HS-5 (cell line): ENCODE results near the gene ZFPM1.

ENCODE experiments used
- DNase-seq: peaks from one replicate; pipeline ENCODE4 v3.0.0-alpha.2; 2012; ENCODE audit warnings: low read depth

The ZFPM1 gene

DNA sequence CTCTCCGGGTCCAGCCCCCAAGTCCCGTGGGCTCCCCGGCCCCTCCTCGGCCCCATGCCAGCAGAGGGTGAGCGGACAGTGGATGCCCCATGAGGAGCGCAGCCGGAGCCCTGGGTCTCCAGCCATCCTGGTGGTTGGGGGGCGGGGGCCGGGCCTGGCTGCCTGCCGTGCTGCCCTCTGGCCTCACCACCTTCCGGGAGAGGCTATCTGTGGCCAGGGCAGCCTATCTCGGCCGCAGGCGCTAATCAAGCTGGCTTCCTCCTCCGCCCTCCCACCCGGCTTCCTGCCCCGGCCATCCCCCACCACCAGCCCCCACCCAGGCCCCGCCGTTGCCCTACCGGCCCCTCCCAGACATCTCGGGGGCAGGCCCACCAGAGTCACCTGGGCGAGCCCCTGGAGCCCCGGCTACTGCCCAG is 46.8 kb downstream of the ZFPM1 start:
- DNase-seq: no peak

DNA sequence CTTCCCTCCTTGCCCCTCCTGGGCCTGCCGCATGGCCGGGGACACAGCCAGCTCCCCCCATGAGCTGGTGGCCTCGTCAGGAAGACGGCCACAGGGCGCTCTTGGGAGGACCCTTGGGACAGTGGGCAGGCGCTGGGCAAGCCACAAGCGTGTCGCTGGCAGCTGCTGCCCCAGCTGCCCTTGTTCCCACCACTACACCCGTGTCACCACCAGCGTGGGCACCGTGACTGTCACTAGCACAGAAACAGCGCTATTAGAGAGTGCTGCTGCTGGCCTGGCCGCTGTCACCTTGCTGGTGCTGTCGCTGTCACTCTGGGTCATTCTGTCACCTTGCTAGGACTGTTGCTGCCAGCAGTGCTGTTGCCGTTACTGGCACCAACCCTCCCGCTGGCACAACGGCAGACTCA is 47.2 kb downstream of the ZFPM1 start:
- no peak for DNase-seq

DNA sequence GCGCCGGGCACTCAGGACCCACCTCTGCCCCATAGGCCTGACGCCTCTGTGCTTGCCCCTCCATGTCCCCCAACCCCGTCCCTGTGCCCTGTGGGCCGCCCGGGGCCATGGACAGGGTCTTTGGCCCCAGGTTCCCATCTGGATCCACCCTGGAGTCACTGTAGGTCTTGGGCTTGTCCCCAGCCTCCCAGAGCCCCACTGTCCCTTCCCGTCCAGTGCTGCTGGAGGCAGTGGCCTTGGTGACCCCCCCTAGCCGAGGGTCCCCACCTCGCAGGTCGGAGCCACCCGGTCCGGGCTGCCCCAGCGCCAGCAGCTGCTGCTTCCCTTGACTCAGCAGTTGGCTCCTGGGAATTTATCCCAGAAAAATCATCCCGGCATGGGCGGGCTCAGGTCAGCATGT is 49.3 kb downstream of the ZFPM1 start:
- DNase-seq: no peak

DNA sequence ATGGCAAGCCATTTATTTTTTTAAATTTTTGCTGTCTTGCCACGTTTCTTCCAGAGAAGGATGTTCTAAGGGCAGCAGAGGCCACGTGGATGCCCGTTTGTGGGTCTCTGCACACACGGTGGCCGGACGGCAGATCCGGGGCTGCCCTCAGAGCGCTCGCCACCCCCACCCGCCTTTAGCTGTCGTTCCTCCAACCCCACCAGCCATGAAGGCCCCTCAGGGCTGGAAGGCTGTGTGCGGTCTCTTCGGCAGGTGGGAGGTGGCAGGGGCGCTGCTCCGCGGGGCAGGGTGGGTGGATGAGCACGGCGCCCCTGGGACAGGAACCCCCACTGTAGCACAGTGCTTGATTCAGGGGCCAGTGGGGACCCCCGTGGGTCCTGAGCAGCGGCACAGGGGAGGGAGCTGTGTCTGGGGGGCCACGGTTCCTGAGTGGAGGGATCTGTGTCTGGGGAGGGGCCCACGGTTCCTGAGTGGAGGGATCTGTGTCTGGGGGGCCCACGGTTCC is 49.7 kb downstream of the ZFPM1 start:
- DNase-seq: no peak

DNA sequence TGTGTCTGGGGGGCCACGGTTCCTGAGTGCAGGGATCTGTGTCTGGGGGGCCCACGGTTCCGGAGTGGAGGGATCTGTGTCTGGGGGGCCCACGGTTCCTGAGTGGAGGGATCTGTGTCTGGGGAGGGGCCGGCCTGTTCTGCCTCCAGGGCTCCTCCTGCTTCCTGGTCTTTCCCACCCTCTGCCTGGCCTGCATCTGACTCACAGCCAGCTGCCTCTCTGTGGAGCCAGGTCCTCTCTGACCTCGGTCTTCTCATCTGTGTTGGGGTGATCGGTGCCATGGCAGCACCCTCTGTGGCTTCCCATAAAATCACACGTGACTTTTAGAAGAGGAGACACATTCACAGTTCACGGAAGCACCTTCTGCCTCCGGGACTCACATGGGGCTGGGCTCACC is 50.3 kb downstream of the ZFPM1 start:
- DNase-seq: no peak

DNA sequence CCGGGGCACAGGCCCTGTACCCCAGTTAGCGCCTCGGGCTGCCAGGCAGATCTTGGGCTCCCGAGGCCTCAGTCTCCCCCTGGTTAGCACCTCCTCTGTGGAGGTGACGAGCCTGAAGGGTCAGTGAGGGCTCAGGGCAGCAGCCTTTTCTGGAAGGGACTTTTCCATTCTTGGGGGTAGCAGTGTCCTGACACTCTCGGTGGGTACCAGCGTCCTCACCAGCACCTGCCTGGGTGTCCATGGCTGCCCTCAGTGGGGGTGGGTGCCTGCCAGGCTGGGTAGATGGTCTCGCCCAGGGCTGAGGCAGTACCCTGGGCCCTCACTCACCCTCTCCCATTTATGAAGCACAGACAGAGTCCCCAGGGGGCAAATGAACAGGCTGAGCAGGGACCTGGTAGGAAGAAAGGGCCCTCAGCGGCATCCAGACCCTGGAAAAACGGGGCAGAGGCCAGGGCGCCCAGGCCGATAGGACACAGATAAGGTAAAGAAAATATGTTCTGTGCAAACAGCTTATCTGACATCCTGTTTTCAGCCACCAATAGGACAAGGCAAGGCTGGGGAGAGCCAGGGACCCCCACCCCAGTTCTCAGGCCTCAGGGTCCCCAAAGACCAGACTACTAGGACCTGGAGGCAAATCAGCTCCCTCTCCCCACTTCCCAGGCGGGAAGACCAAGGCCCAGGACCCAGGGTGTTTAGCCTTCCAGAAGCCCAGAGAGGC is 50.9 kb downstream of the ZFPM1 start:
- no peak for DNase-seq

DNA sequence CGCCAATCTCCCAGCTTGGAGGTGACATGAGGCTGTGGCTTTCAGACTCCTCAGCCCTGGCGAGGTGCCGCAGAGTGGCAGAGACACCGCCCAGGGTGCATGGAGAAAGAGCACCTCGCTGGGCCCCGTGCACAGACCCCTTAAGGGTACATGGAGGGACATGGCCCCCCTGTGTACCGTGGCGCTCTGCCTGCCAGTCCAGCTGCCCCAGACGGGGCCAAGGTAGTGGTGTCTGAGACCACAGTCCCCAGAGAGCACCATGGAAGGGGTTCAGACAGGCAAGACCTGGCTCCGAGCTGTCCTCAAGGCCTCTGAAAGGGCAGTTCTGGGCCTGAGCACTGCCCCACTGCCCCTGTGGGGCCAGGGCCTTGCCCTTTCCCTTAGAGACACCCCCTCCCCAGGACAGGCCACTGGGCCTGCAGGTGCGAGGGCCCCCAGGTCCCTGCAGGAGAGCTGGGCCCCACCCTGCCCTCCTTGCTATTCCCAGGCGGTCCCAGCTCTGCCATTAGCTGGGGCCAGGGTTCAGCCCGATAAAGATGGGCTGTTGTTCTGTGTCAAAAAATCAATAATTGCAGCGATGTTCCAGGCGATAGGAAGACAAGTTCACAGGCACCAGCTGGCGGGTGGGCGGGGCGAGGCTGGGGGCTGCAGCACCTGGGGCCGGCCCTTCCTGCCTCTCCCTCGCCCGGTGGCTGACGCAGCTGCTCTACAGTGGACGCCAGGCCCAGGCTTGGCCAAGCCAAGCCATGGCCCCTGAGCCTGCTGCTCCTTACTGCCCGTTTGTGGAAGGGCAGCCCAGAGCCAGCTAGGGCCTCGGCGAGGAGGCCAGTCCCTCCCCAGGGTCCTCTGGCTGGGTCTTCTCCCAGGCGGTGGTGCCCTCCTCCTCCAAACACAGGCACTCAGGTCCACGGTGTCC is 51.7 kb downstream of the ZFPM1 start:
- no peak for DNase-seq

DNA sequence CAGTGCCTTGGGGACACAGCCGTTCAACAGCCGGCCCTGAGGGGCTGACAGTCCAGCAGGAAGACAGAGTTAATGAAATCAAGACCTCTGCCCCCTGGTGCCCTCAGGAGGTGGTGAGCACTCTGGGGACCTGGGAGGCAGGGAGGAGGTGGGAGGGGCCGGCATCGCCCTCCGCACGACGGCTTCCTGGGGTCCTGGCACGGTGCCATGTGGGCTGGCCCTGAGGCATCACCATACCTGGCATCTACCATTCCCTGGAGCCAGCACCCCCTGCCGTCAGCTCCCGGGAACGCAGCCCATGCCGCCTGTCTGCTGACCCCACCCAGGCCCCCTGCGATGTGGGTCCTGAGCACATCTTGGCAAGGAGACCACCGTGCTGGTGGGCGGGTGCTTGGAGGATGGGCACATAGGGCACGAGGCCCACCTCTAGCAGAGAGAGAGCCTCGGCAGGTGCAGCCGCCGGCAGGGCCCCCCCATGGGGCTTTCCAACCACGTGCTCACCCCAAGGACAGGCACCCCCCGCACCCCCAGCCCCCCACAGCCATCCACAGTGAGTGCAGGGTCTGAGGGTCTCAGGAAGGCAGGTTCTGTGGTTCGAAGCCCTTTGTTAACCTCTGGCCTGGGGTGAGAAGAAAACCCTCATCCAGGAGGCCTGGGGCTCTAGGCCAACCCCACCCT is 52.5 kb downstream of the ZFPM1 start:
- DNase-seq: no peak

DNA sequence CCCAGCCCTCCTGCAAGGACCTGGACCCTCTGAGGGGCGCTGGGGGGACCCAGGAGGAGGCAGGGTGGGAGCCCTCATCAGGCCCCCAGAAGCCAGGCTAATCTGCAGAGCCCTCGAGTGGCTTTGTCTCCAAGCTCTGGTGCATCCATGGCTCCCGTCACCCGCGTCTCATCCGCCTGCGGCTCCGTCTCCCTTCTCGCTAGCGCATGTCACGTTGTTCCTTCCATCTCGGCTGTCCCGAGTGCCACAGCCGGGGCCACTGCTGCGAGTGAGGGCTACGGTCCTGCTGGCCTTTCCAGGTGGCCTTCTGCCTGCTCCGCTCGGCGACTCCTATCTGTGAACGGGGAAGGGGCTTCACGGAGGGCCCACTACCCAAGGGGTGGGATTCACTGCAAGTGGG is 53.6 kb downstream of the ZFPM1 start:
- DNase-seq: no peak

DNA sequence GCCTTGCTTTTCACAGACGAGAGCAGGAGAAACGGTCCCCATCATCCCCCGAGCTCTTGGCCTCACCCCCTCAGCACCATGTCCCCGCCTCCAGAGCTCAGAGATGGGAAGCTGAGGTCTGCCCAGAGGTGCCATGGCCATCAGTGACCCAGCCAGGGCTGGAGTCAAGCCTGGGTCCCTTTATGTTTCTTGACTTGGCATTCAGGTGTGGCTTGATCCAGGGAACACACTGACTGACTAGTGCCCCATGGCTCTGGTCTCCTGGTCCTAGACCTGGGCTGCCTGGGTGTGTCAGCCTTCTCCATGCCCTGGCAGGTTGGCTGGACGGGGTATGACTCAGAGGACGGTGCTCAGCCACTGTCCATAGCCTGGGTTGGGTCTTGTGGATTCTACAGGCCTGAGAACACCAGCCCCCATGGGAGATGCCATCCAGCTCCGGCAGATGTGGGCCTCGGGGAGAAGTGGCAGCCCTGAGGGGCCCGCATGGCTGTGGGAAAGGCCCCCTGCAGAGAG is 54.2 kb downstream of the ZFPM1 start:
- DNase-seq: no peak

DNA sequence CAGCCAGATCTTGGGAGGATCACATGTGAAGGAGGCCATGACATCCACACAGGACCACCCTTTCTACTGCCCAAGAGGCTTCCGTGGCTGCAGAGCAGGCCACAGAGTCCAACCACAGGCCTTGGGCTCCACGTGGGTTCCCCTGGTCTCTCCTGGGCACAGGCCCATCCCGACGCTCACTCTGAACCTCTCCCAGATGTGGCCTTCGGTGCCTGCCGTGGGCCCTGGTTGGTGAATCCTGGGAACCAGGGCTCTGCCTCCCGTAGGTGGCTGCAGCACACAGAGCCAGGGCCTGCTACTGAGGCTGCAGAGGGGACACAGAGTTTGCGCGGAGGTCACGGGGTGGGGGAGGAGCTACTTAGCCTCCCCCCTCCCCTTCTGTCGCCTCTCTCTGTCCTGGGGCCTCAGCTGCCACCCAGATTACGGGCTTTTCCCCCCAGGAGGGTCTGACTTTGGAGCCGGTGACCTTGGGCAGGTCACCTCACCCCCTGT is 55.3 kb downstream of the ZFPM1 start:
- DNase-seq: no peak

DNA sequence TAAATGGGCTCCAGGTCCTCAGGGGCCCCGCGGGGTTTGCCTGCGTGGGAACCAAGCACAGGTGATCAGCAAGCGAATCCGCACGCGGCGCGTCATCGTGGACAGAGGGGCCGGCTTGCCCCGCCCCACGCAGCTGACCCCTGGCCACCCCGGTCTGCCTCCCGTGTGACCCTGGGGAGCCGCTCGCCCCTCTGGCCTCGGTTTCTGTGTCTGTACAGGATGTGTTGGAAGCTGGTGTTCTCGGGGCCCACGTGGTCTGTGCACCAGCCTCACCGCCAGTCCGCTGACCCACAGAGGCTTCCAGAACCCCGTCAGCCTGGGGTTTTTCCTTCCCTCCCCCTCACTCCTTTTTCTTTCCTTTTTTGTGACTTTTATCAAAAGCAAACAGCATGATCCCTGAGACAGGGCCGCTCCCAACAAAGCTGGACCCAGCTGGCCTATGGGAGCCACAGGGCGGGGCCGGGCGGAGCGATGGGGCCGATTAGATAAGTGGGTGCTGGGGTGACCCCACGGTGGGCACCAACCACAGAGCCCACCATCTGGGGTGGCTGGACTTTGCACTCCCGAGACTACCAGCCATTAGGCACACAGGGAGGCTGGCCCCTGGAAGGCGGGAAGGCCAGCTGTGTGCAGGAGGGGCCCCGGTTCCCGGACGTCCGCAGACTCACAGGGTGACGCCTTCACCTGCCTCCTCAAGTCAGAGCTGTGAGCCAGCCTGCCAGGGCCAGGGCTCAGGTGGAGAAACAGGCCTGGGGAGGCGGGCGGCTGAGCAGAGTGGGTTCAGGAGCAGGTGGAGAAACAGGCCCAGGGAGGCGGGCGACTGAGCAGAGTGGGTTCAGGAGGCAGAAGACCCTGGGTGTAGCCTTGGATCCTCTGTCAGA is 56.0 kb downstream of the ZFPM1 start:
- no peak for DNase-seq

DNA sequence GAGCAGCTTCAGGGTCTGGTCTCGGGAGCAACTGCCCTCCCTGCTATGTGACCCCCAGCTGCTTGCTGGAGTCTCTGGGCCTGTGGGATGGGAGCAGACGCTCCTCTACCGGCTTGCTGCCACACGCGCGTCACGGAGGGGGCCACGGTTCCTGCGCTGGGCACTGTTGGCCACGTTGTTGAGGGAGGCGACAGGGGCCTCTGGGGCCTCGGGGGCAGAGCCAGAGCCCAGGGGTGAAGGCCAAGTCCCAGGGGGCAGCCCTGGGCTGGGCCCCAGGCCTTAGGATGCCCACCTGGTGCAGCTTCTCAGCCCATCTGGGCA is 56.6 kb downstream of the ZFPM1 start:
- no peak for DNase-seq

DNA sequence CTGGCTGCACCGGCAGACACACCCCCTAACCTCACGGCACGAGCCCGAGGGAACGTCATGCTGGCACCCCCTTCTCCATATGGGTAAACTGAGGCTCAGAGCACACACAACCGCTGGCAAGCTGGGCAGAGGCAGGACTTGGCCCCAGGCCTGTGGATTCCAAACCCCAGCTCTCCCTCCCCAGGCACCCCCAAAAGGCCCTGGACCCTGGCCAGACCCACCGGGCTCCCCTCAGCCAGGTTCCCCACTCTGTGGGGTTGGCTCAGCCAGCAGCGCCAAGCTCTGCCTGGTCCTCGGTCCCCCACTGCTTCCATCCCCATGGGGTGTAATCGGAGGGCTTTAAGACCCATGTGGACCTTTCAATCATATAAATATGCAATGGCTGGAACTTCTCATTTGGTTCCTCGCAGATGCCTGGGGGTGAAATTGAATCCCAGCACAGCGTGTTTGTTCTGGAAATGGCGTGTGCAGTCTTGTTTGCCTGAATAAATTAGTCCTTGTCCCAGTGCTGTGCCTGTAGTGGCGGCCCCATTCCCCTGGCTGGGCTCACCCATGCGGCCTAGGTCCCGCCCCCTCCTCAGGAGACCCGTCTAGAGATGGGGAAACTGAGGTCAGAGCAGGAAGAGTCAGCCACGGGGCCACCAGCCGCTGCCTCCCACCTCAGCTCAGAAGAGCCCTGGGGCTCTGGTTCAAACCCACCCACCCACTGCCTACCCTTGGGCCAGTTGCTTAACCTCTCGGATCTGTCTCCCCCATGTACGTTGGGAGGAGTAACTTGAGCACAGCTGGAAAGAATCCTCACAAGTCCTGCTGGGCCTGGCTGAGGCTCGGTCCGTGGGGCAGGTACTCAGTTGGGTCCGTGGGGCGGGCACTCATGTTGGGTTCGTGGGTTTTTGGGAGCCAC is 57.3 kb downstream of the ZFPM1 start:
- DNase-seq: no peak

DNA sequence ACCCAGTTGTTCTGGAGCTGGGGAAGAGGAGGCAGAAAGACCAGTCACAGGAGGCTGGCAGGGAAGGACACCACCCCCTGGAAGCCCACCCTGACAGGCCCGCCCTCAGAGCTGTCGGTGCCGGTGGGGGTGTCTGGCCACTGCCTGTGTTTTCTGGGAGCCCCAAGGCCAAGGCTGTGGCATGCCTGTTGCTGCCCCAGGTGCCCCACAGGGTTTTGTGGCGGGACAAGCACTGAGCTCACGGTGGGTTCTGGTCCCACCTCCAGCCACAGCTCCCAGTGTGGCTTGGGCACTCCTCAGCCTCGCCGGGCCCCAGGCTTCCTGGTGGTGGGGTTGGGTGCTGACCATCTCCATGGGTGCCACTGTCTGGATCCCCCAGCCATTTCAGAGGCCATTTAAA is 58.0 kb downstream of the ZFPM1 start:
- DNase-seq: no peak

DNA sequence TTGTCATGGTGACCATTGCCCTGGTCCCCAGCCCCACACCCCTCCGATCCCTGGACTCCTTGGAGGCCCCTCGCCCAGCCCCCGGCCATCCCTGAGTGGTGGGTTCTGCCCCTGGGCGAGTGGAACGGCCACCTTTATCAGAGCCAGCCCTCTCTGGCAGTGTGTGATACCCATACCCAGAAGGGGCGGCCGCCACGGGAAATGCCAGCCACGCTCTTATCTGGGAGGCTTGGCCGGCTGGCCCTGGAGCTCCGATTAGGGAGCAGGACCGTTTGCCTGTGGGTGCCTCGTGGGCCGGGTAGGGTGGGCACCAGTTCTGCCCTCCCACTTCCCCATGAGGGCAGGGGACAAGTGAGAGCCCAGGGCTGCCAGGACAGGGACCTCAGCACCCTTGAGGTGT is 58.8 kb downstream of the ZFPM1 start:
- no peak for DNase-seq

DNA sequence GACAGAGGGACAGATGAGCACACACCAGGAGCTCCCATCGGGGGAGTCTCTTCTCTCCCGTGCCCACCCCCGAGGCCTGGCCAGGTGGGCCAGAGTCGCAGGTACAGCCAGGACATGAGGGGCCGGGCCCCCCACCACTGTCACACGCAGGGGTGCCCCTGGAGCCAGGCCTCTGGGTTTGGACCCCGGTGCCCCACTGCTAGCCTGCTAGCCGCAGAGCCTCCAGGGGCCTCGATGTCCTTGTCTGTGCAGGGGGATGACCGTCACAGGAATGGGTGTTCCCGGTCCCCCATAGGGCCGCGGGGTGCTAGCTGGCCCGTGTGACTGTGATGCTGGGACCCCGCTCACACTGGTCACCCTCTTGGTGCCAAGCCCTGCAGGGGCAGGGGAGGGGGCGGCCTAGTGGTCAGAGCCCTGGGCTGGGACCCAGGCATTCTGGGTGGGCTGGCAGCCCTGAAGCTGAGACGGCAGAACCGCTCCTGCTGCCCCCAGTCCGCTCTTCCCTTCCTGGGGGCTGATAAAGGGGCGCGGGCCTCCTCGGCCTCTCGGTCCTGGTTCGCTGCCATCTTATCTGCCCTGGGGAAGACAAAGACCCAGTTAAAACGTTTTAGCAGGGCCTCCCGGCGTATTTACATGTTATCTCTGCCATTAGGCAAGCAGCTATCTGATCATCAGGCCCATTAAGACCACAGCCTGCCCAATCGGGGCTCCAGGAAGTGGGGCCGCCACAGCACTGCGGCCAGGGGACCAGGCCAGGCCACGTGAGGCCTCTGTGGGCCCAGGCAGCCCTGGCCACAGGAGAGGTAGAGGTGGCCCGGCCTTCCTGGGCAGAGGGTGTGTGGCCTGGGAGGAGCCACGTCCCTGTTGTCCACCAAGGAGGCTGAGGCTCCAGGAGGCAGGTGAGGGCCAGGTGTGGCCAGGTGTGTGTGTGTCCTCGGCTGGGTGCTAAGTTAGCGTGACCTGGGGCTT is 59.9 kb downstream of the ZFPM1 start:
- DNase-seq: no peak

DNA sequence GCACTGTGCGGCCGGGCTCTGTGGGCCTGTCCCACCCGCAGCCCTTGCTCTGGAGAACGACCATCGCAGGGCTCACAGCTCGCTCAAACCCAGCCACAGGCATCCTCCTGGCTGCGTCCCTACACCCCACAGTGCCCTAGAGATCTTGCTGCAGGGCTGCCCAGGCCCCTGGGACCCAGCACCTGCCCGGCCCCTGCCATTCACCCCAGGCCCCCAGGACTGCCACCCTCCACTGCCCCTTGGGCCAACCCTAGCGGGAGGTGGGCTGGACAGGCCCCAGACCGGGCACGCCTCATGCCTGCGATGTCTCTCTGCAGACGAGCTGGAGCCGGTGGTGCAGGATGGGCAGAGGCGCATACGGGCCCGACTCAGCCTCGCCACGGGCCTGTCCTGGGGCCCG is 61.0 kb downstream of the ZFPM1 start:
- DNase-seq: no peak

DNA sequence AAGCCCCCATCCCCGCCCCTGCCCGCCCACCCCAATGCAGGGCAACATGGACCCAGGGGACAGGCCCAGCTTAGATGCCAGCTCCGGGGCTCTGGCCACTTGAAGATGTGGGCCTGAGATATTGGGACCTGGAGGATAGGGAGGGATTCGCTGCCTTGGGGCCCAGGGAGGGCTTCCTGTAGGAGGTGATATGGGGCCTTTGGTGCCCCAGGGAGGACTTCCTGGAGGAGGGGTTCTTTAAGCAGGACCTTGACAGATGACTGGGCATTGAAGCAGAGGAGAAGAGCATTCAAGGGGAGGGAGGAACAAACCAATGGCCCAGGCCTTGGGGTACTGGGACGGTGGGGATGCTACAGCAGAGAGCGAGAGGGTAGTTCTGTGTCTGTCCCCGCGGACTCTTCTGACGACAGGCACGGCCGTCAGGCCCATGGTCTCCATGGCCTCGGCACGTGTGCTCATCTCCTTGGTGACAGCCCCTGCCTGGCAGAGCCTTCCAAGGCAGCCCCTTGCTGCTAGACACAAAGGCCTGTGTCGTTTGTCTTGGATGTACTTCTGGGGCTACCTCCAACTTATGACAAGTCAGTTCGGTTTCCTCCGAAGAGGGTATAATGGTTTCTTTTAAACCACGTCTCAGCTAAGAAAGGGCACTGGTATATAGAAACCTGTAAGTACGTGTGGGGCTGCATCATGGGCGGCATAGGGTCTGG is 61.6 kb downstream of the ZFPM1 start:
- no peak for DNase-seq
